ENCODE measurements around the gene MS4A4A.
"Not testable (repeated sequence)": the region's sequence is repeated elsewhere in the genome, so short reads cannot be mapped to it uniquely, and the experiment has no call there.

- not testable (repeated sequence) for TF ChIP-seq CTCF, POLR2A (IDR thresholded peaks at IDR 0.05)
These were observed 5.1 kb downstream of the MS4A4A start for GRCh38 chr11:60285411-60286126.

Measured in stomach (tissue), 4 donors.